HTERT RPE-1 (cell line): ENCODE measurements around the gene NEAT1.

Experiments used
- in situ Hi-C: fragments of 300-500 bp; cut with MboI; formaldehyde crosslinking; loops from 4 replicates; pipeline ENCODE4 v1.14.3; 2020; ENCODE audit warnings: low sequenced_read_pairs

Gene NEAT1

GRCh38 chr11:65389294-65389980 is 33.2 kb upstream of the NEAT1 start:
- in situ Hi-C loops, result no loop called here

GRCh38 chr11:65390099-65390941 is 32.3 kb upstream of the NEAT1 start:
- in situ Hi-C loops, result no loop called here

- in situ Hi-C loops, result no loop called here
Measured at GRCh38 chr11:65390996-65391395, 31.6 kb upstream of the NEAT1 start.

- in situ Hi-C loops, result no loop called here
Measured at GRCh38 chr11:65392186-65392829, 30.3 kb upstream of the NEAT1 start.

- in situ Hi-C loops, result no loop called here
Measured at GRCh38 chr11:65392899-65393298, 29.7 kb upstream of the NEAT1 start.

GRCh38 chr11:65393513-65394079 is 29.0 kb upstream of the NEAT1 start:
- in situ Hi-C loops, result no loop called here

- in situ Hi-C loops, result no loop called here
Measured at GRCh38 chr11:65394125-65394536, 28.5 kb upstream of the NEAT1 start.

- in situ Hi-C loops, result no loop called here
Measured at GRCh38 chr11:65395961-65396530, 26.6 kb upstream of the NEAT1 start.

GRCh38 chr11:65396769-65397745 is 25.5 kb upstream of the NEAT1 start:
- in situ Hi-C loops, result no loop called here

GRCh38 chr11:65398362-65398910 is 24.2 kb upstream of the NEAT1 start:
- in situ Hi-C loops, result no loop called here

- in situ Hi-C loops, result no loop called here
Measured at GRCh38 chr11:65399249-65399648, 23.3 kb upstream of the NEAT1 start.

- in situ Hi-C loops, result no loop called here
Measured at GRCh38 chr11:65399845-65400244, 22.8 kb upstream of the NEAT1 start.

GRCh38 chr11:65400307-65401072 is 22.1 kb upstream of the NEAT1 start:
- in situ Hi-C loops, result no loop called here

- in situ Hi-C loops, result no loop called here
Measured at GRCh38 chr11:65401073-65401802, 21.4 kb upstream of the NEAT1 start.

GRCh38 chr11:65401803-65402248 is 20.8 kb upstream of the NEAT1 start:
- in situ Hi-C loops, result no loop called here

GRCh38 chr11:65402790-65403189 is 19.8 kb upstream of the NEAT1 start:
- in situ Hi-C loops, result no loop called here

GRCh38 chr11:65403607-65404121 is 18.9 kb upstream of the NEAT1 start:
- in situ Hi-C loops, result no loop called here

GRCh38 chr11:65404210-65404609 is 18.4 kb upstream of the NEAT1 start:
- in situ Hi-C loops, result no loop called here
